GM06990 (cell line): ENCODE measurements around the gene AKNA.

Experiments used
- DNase-seq: peaks from one replicate; pipeline ENCODE4 v3.0.0-alpha.2; 2011; ENCODE audit not compliant: insufficient read length; ENCODE audit errors: extremely low read depth
- H3K27me3 ChIP-seq: replicated peaks from 2 replicates; pipeline ENCODE4 v1.6.0; 2011; ENCODE audit warnings: low read length; ENCODE audit not compliant: control insufficient read depth, insufficient read depth
- H3K36me3 ChIP-seq: 2 replicates; pipeline ENCODE4 v1.5.1; 2011; ENCODE audit warnings: low read length; ENCODE audit not compliant: control insufficient read depth, insufficient read depth
- H3K4me3 ChIP-seq: replicated peaks from 2 replicates; pipeline ENCODE4 v1.5.1; 2011; ENCODE audit warnings: low read depth, mild to moderate bottlenecking, control low read depth, low read length
- TF ChIP-seq, protein P1 (sequence below): IDR thresholded peaks from 2 replicates; pipeline ENCODE4 v1.5.1; 2011; ENCODE audit warnings: low read length, control low read depth, mild to moderate bottlenecking, inconsistent platforms; ENCODE audit not compliant: insufficient read depth, poor library complexity, severe bottlenecking

Gene AKNA

DNA sequence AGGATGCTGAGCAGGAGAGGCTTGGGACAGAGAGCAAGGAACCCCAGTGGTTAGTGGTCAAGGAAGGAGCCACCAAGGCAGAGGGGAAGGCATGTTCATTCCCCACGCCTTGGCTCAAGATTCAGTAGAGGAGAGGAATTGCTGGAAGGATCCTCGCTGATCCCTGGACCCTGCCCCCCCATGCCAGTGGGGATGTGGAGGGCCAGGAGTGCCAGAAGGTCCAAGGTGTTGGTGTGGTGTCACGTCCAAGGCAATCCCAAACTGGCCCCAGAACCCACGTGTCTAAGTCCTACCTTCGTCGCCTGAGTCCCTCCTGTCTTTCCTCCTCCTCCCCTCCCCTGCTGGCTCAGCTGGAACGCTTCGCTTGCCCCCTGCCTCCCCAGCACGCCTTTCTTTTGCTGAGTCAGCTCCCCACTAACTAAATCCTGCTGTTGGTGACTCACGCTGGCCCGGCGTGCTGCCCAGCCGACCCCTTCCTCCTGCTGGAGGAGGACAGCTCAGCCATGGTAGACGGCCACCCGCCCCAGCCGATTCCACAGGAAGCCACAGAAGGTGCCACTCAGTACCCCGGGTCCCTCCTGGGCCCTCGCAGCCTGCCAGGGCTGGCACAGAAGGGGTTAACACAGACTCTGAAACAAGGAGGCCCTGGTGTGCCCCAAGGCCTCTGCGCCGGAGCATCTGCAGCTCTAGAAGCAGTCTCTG is 102.5 kb downstream of the AKNA start:
- TF ChIP-seq, protein P1, sequence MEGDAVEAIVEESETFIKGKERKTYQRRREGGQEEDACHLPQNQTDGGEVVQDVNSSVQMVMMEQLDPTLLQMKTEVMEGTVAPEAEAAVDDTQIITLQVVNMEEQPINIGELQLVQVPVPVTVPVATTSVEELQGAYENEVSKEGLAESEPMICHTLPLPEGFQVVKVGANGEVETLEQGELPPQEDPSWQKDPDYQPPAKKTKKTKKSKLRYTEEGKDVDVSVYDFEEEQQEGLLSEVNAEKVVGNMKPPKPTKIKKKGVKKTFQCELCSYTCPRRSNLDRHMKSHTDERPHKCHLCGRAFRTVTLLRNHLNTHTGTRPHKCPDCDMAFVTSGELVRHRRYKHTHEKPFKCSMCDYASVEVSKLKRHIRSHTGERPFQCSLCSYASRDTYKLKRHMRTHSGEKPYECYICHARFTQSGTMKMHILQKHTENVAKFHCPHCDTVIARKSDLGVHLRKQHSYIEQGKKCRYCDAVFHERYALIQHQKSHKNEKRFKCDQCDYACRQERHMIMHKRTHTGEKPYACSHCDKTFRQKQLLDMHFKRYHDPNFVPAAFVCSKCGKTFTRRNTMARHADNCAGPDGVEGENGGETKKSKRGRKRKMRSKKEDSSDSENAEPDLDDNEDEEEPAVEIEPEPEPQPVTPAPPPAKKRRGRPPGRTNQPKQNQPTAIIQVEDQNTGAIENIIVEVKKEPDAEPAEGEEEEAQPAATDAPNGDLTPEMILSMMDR: no peak
- DNase-seq: no peak
- no peak overlapping the region for H3K4me3 ChIP-seq
- no peaks in the 10 kb centered on the region; the same call in 1 of the 2 replicates for H3K27me3 ChIP-seq
- no peaks in the 10 kb centered on the region for H3K36me3 ChIP-seq

DNA sequence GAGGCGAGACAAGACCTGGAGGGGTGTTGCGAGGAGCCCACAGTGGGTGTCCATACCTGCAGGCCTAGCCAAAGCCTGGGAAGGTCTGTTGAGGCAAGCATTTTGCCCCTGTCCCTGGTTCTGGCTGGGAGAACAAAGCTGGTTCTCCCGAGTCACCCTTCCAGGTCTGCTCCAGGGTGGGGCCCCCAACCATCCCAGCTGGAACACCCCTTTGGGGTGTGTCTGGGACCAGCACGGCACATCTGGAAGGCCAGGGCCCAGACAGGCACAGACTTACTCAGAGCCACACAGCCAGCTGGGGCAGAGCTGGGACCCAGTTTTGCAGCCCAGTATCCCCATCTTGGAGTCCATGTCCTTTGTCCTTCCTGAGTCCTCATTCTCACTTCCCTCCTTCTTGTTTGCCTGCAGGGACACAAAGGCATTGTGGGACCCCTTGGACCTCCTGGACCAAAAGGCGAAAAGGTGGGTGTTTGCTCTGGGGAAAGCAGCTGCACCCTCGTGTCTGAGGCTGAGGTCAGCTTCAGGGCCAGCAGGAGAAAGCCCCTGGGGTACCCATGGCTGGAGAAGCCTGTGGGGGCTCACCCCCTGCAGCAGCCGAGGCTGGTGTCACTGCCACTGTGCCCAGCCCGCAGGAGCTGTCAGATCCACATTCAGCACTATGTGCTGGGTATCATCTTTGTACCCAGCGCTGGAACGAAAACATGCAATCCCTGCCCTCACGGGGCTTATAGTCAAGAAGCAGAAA is 103.3 kb downstream of the AKNA start:
- H3K36me3 ChIP-seq: no peaks in the 10 kb centered on the region
- TF ChIP-seq, protein P1: no peak

More for the DNA sequence above, 103.3 kb downstream of the AKNA start:
- H3K27me3 ChIP-seq: no peaks in the 10 kb centered on the region; the same call in 1 of the 2 replicates
- no peak overlapping the region for H3K4me3 ChIP-seq
- DNase-seq: no peak
